GM12878 (cell line): ENCODE data around the gene WDR12. TPM values are rescaled to one million over a fixed set of nuclear protein-coding genes. Genes with fewer than 3 reads are reported as not detected.

Experiments
- BCL11A ChIP-seq: IDR thresholded peaks from 2 replicates; pipeline ENCODE4 v1.6.1; 2011; ENCODE audit warnings: low read depth, low read length
- CREB1 ChIP-seq: IDR thresholded peaks from 2 replicates; pipeline ENCODE4 v1.6.1; 2012; ENCODE audit warnings: low read depth, mild to moderate bottlenecking, inconsistent platforms
- ETV6 ChIP-seq, 2 experiments: fragments of 450-650 bp in 1 of 2; IDR thresholded peaks in 1 of 2; conservative IDR thresholded peaks in 1 of 2; 2 replicates each; pipeline ENCODE4 v1.6.1; 2014; ENCODE audit warnings: antibody characterized with exemption in 1 of 2, borderline replicate concordance in 1 of 2, low read depth in 1 of 2, mild to moderate bottlenecking in 1 of 2, moderate library complexity in 1 of 2
- FOXK2 ChIP-seq: fragments of 450-650 bp; IDR thresholded peaks from 2 replicates; pipeline ENCODE4 v1.6.1; 2017; ENCODE audit warnings: mild to moderate bottlenecking, moderate library complexity
- MTA2 ChIP-seq: fragments of 450-650 bp; IDR thresholded peaks from 2 replicates; pipeline ENCODE4 v1.6.1; 2016; ENCODE audit warnings: low read depth, mild to moderate bottlenecking, moderate library complexity
- MYC ChIP-seq: IDR thresholded peaks from 2 replicates; pipeline ENCODE4 v1.6.1; 2011; ENCODE audit warnings: mild to moderate bottlenecking, low read length, moderate library complexity, inconsistent platforms; ENCODE audit not compliant: insufficient read depth, insufficient replicate concordance, insufficient read length, severe bottlenecking
- NRF1 ChIP-seq: conservative IDR thresholded peaks from 2 replicates; pipeline ENCODE4 v1.6.1; 2011; ENCODE audit warnings: mild to moderate bottlenecking, low read depth, low read length, improper control_type of control experiment
- RAD51 ChIP-seq: fragments of 450-650 bp; IDR thresholded peaks from 2 replicates; pipeline ENCODE4 v1.6.1; 2016; ENCODE audit warnings: moderate library complexity, mild to moderate bottlenecking, inconsistent platforms
- RB1 ChIP-seq: fragments of 450-650 bp; formaldehyde crosslinking; IDR thresholded peaks from 2 replicates; pipeline ENCODE4 v1.6.1; 2017; ENCODE audit warnings: mild to moderate bottlenecking, borderline replicate concordance
- SREBF2 ChIP-seq: IDR thresholded peaks from 2 replicates; pipeline ENCODE4 v1.6.1; 2012; ENCODE audit warnings: mild to moderate bottlenecking, low read length
- SRF ChIP-seq, 2 experiments: IDR thresholded peaks; 2 replicates each; pipeline ENCODE4 v1.6.1; 2011; ENCODE audit warnings: low read depth in 2 of 2, low read length in 2 of 2, mild to moderate bottlenecking in 1 of 2, moderate library complexity in 1 of 2
- TBL1XR1 ChIP-seq: IDR thresholded peaks from 2 replicates; pipeline ENCODE4 v1.6.1; 2012; ENCODE audit warnings: low read depth, low read length, improper control_type of control experiment
- YY1 ChIP-seq: IDR thresholded peaks from 2 replicates; pipeline ENCODE4 v1.6.1; 2011; ENCODE audit warnings: low read depth, mild to moderate bottlenecking, low read length
- polyA plus RNA-seq, 11 experiments: library from polyadenylated mRNA; depleted of rRNA in 4 of 11; unstranded in 6 of 11; stranded (reverse) in 5 of 11; fragments of >200 nt; fragmentation: Nextera tagmentation in 4 of 11; fragmentation: Illumina TruSeq in 1 of 11; extraction: Ambion mirVana in 4 of 11; extraction: Trizol in 1 of 11; gene quantifications; 1 replicate in 1 of 11; 2 replicates in 10 of 11; pipeline versions ENCODE4 v1.2.1 to v1.2.3, GENCODE V29; 2011 to 2016; ENCODE audit warnings: inconsistent platforms in 2 of 11, missing spikeins in 2 of 11, low read depth in 1 of 11
- total RNA-seq, 4 experiments: library from RNA; depleted of rRNA in 3 of 4; stranded (reverse); fragments of >200 nt in 3 of 4; fragmentation: Illumina TruSeq in 1 of 4; extraction: Trizol in 1 of 4; gene quantifications; 2 replicates each; pipeline versions ENCODE4 v1.2.1 to v1.2.3, GENCODE V29; 2013 to 2021
- TF ChIP-seq, protein P1 (sequence below): fragments of 450-650 bp; IDR thresholded peaks from 2 replicates; pipeline ENCODE4 v1.6.1; 2017; ENCODE audit warnings: mild to moderate bottlenecking, low read depth, inconsistent platforms; ENCODE audit not compliant: poor library complexity, severe bottlenecking
- TF ChIP-seq, protein P2 (sequence below): IDR thresholded peaks from 2 replicates; pipeline ENCODE4 v1.6.1; 2011; ENCODE audit warnings: borderline replicate concordance, low read depth, mild to moderate bottlenecking, moderate library complexity, mixed read lengths, low read length; ENCODE audit not compliant: insufficient read depth; ENCODE audit errors: extremely low read length

The WDR12 gene
- total and polyA plus RNA-seq, 10 of the 15 experiments (the other 5 are each of a cell fraction or from before 2014, with no cell fraction given) = 52.9 to 256 (median 108) TPM

DNA sequence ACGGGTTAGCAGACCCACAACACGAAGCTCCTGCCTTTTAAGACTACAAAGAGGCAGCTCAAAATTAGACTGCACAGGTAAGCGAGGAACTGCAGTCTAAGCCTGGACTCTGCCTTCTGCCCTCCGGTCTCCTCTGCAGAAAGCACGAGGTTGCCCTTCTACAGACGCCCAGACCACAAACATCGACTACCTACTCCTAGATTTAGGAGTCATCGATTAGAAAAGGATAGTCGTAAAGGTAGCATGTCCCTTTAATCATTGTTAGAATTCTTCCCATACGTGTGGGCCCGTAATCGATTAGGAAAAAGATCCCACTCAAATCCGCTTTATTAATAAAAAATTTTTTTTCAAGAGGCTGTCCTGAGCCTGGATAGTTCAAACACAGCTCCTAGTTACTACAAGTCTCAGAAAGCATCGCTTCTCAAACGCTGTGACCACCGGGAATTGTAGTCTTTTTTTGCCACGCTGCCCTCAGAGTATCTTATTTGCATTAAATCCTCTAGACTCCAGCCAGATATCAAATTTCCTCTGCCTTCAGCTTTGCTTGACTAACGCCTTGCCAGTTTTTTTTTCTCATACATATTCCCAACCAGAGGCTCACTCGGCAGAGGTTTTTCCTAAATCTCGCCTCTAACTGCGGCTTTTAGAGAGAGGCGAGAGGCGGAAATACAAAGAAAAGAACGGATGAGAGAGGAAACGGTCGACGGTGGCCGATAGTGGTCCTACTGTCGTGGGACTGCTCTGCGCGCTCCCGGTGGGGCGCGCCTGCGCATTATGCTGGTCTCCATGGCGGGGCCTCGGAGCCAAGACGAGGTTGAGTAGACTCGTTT is at the start of gene WDR12, which contains the start of gene CARF (continued):
- peak; percentile 49; the same call in 1 of the 2 replicates for TF ChIP-seq RB1
- TF ChIP-seq, protein P1, sequence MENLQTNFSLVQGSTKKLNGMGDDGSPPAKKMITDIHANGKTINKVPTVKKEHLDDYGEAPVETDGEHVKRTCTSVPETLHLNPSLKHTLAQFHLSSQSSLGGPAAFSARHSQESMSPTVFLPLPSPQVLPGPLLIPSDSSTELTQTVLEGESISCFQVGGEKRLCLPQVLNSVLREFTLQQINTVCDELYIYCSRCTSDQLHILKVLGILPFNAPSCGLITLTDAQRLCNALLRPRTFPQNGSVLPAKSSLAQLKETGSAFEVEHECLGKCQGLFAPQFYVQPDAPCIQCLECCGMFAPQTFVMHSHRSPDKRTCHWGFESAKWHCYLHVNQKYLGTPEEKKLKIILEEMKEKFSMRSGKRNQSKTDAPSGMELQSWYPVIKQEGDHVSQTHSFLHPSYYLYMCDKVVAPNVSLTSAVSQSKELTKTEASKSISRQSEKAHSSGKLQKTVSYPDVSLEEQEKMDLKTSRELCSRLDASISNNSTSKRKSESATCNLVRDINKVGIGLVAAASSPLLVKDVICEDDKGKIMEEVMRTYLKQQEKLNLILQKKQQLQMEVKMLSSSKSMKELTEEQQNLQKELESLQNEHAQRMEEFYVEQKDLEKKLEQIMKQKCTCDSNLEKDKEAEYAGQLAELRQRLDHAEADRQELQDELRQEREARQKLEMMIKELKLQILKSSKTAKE = peak; percentile 71
- peak; percentile 94 for TF ChIP-seq MYC
- TF ChIP-seq TBL1XR1 = no peak
- TF ChIP-seq NRF1 = peak; percentile 46
- TF ChIP-seq, protein P2, sequence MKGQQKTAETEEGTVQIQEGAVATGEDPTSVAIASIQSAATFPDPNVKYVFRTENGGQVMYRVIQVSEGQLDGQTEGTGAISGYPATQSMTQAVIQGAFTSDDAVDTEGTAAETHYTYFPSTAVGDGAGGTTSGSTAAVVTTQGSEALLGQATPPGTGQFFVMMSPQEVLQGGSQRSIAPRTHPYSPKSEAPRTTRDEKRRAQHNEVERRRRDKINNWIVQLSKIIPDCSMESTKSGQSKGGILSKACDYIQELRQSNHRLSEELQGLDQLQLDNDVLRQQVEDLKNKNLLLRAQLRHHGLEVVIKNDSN = peak; percentile 12
- TF ChIP-seq MTA2 = no peak
- 0 out of 4 replicates have a peak, but pooled peaks of 1 of the 2 experiments have one; percentile 15 for TF ChIP-seq ETV6 (conservative IDR thresholded peaks at IDR 0.05 in 1 of 2, IDR thresholded peaks at IDR 0.05 in 1 of 2; ENCODE audit: borderline replicate concordance in 1 of 2, low read depth in 1 of 2)
- TF ChIP-seq CREB1 = peak; percentile 63
- peak; percentile 58; the same call in 1 of the 2 replicates for TF ChIP-seq FOXK2
- TF ChIP-seq SRF (IDR thresholded peaks at IDR 0.05; ENCODE audit: low read depth in 2 of 2, low read length in 2 of 2) = peak; percentile 67 to 98
- peak; percentile 81 for TF ChIP-seq YY1
- TF ChIP-seq RAD51 = peak; percentile 81
- no peak for TF ChIP-seq SREBF2
- TF ChIP-seq BCL11A = no peak
- TF ChIP-seq, all 136 proteins: peak for 48
